Fibroblast of mammary gland (primary cell): ENCODE data around the gene SLC35E3.
"Not testable (repeated sequence)": the region's sequence is repeated elsewhere in the genome, so short reads cannot be mapped to it uniquely, and the experiment has no call there.

Experiments
- DNase-seq: peaks from one replicate; pipeline ENCODE4 v3.0.0-alpha.2; 2010; ENCODE audit warnings: low read depth
- H3K4me3 ChIP-seq: 2 replicates; pipeline ENCODE4 v1.5.1; 2011; ENCODE audit warnings: low read depth, mild to moderate bottlenecking, low read length, moderate library complexity; ENCODE audit not compliant: control insufficient read depth
- CTCF ChIP-seq: conservative IDR thresholded peaks from 2 replicates; pipeline ENCODE4 v1.5.1; 2011; ENCODE audit warnings: low read depth, low read length, inconsistent platforms; ENCODE audit not compliant: control insufficient read depth, insufficient read depth

Gene SLC35E3

GRCh38 chr12:68806488-68807237, 60.7 kb downstream of the SLC35E3 start:
- DNase-seq, result no peak
- no peak overlapping the region for H3K4me3 ChIP-seq
- TF ChIP-seq CTCF, result no peak

GRCh38 chr12:68807274-68807575, 61.2 kb downstream of the SLC35E3 start:
- H3K4me3 ChIP-seq, result peak overlapping the region; percentile 77
- DNase-seq, result not testable (repeated sequence)

GRCh38 chr12:68807576-68808387, 61.8 kb downstream of the SLC35E3 start, which contains the start of gene MDM2:
TSS of gene MDM2 (plus strand) at chr12:68808177. CDS start at chr12:68808478, 301 bp downstream.
- peak within 1 kb of the TSS; percentile 77 for H3K4me3 ChIP-seq
- DNase-seq, result peak; percentile 83
- TF ChIP-seq CTCF, result peak; percentile 44

GRCh38 chr12:68808388-68809189, 62.6 kb downstream of the SLC35E3 start:
- H3K4me3 ChIP-seq, result peak overlapping the region; percentile 77
- no peak for TF ChIP-seq CTCF
- DNase-seq, result peak; percentile 95

- TF ChIP-seq CTCF, result no peak
- no peak for DNase-seq
- peak overlapping the region; percentile 77 for H3K4me3 ChIP-seq
These were observed 63.4 kb downstream of the SLC35E3 start for GRCh38 chr12:68809190-68810026.

- H3K4me3 ChIP-seq, result peak overlapping the region; percentile 77
These were observed 64.0 kb downstream of the SLC35E3 start for GRCh38 chr12:68810027-68810389.

GRCh38 chr12:68811573-68811972, 65.6 kb downstream of the SLC35E3 start:
- H3K4me3 ChIP-seq, result peak overlapping the region; percentile 77

More at GRCh38 chr12:68810027-68810389, 64.0 kb downstream of the SLC35E3 start:
- DNase-seq, result not testable (repeated sequence)

More at GRCh38 chr12:68811573-68811972, 65.6 kb downstream of the SLC35E3 start:
- DNase-seq, result not testable (repeated sequence)
